SK-N-MC (cell line): Measurements from ENCODE around the gene NLGN2.
A peak's percentile ranks its signal among the peaks of the same experiment; 100 is the strongest.

Source experiments
- EZH2 ChIP-seq: fragments of 200-600 bp; sonication (generic); IDR thresholded peaks from one replicate; pipeline ENCODE4 v1.6.1; 2017; ENCODE audit warnings: antibody characterized with exemption
- FOXP2 ChIP-seq: optimal IDR thresholded peaks from 2 replicates; pipeline ENCODE3; 2011; ENCODE audit warnings: mild to moderate bottlenecking, moderate library complexity; ENCODE audit not compliant: insufficient read depth; ENCODE audit errors: extremely low read length, control extremely low read depth
- POLR2AphosphoS5 ChIP-seq: IDR thresholded peaks from 2 replicates; pipeline ENCODE4 v1.6.1; 2012; ENCODE audit warnings: mild to moderate bottlenecking, low read depth, low read length, borderline replicate concordance

- TF ChIP-seq EZH2 (no peak), POLR2AphosphoS5 (peak; percentile 29; the same call in 1 of the 2 replicates), FOXP2 (no peak)
Measured at GRCh38 chr17:7436556-7437368, 29.1 kb downstream of the NLGN2 start.
